NCI-H1930 (cell line): ENCODE results near the gene AK5.

Experiments used
- DNase-seq, 2 experiments: peaks; one replicate each; lab custom pipeline; 2025; lab: John Stamatoyannopoulos, UW

Gene AK5

GRCh38 chr1:77542813-77543420 lies 261.1 kb downstream of the AK5 start:
- DNase-seq: no peak

DNA sequence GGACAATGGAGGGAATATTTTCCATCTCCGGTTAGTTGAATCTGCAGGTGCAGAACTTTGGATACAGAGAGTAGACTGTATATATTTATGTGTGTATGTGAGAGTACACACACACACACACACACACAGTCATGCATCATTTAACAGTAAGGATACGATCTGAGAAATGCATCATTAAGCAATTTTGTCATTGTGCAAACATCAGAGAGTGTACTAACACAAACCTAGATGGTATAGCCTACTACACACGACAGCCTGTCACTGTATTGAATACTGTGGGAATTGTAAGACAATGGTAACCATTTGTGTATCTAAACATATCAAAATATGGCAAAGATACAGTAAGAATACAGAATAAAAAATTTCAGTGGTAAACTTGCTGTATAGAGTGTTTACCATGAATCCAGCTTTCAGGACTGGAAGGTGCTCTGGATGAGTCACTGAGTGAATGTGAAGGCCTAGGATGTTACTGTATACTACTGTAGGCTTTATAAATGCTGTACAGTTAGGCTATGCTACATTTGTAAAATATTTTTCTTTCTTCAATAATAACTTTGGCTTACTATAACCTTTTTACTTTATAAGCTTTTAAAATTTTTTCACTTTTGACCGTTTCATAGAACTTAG lies 262.1 kb downstream of the AK5 start:
- DNase-seq: no peak

- DNase-seq: no peak
Measured at GRCh38 chr1:77544845-77545244, 263.0 kb downstream of the AK5 start.

GRCh38 chr1:77545970-77546369 lies 264.2 kb downstream of the AK5 start:
- no peak for DNase-seq

GRCh38 chr1:77546890-77547289 lies 265.1 kb downstream of the AK5 start:
- DNase-seq: no peak

GRCh38 chr1:77548285-77548684 lies 266.5 kb downstream of the AK5 start:
- no peak for DNase-seq

DNA sequence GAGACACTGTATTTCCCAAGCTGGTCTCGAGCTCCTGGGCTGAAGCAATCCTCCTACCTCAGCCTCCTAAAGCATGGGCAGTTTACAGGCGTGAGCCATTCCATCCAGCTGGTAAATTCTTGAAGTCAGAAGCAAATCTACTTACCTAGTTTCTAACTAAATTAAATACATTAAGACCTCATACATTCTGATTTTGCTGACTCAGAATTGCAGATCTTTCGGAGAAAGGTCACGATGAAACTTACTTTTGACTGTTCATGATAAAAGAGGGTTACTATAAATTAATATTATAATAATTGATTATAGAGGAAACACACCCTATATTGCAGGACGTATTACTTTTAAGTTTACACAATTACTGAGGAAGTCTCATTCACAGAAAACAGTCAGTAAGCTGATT lies 268.3 kb downstream of the AK5 start:
- DNase-seq: no peak

DNA sequence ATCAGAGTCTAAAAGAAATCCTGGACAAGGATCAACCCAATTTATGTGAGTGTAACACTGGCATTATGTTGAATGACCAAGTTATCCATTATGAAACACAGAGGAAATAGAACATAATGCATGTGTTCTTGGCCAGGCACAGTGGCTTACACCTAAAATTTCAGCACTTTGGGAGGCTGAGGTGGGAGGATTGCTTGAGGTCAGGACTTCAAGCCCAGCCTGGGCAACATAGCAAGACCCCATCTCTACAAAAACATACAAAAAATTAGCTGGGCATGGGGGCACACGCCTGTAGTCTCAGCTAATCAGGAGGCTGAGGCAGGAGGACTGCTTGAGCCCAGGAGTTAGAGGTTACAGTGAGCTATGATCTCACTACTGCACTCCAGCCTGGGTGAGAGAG lies 270.8 kb downstream of the AK5 start:
- no peak for DNase-seq

- DNase-seq: no peak
Measured at GRCh38 chr1:77553568-77554291, 271.9 kb downstream of the AK5 start.

GRCh38 chr1:77556045-77556444 lies 274.2 kb downstream of the AK5 start:
- DNase-seq: no peak

DNA sequence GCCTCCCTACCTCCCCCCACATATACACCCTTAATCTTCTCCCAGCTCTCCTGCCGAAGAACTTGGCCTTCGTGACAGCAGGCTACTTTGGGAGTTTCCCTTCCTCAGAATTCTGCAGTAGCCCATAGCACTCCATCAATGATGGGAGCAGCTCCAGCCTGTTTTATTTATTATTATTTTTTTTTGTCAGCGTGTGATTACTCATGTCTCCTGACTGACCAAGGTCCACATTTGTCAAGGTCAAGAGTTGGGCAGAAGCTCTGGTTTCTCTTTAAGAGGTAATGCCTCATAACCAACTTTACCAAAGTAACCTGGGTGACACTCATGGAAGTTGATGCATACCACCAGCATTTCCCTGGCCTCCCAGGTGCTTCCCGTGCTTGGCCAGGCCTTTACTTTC lies 275.2 kb downstream of the AK5 start:
- DNase-seq: no peak

- DNase-seq: no peak
Measured at GRCh38 chr1:77558591-77559164, 276.9 kb downstream of the AK5 start.

DNA sequence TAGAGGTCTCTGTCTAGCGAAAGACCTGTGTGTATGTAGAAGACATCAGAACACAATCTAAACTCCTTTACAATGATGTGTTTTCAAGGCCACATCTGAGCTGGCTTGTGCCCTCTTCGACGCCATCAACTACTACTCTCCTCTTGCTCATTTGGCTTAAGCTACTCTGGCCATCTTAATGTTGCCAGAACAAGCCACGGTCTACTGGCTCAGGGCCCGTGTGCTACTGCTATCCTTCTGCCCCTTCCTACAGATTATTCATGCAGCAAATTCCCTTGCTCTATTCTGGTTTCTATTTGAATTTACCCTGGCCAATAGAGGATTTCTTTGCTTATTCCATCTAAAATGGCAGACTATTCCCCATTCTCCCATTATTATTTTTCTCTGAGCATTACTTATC lies 278.9 kb downstream of the AK5 start:
- DNase-seq: no peak

DNA sequence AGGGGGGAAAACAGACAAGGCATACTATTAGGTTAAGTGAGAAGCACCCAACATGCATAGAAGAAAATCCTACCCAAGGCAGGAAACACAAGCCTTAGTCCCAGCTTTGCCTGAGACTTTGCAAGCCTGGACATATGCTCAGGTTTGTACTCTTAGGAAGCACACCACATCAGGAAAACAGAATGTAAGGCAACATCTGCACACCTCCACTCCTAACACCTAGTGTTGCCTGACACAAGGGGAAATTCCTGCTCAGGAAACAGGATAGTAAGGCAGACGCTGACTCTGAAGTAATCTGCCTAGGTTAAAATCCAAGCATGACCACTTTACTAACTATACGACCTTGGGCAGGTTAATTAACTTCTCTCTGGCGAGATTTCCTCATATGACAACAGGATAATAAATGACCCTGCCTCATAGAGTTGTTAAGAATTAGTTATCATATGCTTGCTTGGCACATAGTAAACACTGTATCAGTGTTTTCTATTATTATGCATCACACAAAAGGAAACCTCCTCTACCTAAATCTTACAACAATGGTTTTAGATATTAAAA lies 280.9 kb downstream of the AK5 start:
- no peak for DNase-seq

DNA sequence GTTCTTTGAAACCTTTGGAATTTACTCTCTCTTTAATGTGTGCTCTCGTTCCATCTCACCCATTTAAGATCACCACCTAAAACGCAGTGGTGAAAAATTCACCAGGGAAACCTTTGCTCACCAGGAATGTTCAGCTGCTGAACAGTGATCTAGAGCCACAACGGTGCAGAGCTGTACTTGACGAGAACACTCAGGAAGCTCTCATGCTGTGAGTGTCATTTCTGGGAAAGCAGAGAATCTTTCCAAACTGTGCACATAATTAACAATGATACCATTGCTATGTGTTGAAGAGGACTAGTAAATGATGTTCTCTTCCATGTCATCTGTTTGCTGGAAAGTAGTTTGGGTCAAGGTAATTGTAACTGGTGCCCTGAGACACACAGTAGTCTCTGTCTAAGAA lies 283.5 kb downstream of the AK5 start:
- no peak for DNase-seq

- DNase-seq: no peak
Measured at GRCh38 chr1:77571642-77572041, 289.8 kb downstream of the AK5 start.

DNA sequence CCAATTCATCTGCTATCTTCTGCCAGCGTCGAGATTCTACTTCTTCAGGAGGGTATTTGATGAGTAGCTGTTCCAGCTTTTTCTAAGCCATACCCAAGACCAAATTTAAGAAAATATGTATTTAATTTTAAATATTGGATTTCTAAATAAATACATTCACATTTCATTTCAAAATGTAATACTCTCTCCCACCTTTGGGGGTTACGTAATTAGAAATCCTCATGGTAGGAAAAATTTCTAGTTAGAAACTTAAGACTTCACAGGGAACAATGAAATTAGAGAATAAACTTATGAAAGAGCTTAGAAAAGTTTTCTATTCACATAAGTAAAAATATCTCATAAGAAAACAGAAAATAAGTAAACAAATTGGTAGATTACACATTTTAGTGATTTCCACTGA lies 297.7 kb downstream of the AK5 start:
- DNase-seq: no peak

DNA sequence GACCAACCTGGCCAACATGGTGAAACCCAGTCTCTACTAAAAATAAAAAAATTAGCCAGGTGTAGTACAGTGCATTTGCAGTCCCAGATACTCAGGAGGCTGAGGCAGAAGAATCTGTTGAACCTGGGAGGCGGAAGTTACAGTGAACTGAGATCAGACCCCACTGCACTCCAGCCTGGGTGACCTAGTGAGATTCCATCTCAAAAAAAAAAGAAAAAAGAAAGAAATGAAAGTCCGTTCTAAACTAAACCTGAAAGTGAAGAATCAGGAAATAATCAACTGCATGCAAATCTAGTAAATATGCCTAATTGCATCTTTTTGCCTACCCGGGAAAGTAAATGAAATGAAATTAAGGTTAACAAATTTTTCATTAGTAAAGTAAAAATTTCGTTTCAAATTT lies 301.1 kb downstream of the AK5 start:
- DNase-seq: no peak

GRCh38 chr1:77583483-77583882 lies 301.7 kb downstream of the AK5 start:
- DNase-seq: no peak

DNA sequence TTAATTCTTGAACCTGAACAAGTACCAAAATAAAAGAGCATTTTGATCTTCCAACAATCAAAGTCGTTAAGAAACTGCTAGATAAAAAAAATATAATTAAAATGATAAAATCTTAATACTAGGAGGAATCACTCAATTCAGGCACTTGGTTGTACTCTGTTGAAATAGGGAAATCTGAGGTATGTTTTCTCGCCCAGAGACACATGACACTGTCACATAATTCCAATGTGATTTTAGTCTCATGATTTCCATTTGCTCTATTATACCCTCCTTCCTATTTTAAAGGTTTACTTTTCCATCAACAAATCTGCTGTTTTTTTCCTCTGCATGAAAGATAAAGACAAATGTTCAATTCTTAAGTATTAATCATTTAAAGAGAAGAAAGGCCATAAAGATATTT lies 303.1 kb downstream of the AK5 start:
- DNase-seq: peak; percentile 28 to 55

DNA sequence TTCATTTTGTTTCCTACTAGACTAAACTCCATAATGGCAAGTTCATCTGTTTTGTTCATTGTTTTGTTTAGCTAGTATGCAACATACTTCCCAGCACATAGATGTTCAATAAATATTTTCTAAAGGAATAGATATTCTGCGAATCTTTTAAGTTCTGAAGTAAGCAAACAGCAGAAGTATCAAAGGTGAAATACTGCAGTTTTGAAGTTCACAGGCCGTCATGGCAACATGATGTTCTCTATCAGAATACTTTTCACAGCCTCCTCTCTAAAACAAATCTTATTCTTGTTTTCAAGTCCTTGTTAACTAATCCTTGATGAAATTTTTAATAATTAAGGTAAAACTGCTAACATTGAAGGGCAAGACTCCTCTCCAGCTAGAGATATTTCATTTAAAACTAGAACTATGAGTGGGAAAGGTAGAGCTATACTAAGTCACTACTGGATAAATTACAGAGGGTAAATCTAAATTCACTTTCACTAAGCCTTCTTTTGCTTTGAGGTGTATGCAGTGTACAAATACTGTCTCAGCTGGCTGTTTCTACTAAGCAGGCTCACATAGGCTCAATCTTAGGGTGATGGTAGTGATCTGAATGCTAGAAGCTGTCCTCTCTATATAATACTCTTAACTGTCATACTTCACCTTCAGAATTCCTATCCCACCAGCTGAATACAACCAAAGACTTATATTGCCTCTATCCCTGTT lies 303.9 kb downstream of the AK5 start:
- no peak for DNase-seq

DNA sequence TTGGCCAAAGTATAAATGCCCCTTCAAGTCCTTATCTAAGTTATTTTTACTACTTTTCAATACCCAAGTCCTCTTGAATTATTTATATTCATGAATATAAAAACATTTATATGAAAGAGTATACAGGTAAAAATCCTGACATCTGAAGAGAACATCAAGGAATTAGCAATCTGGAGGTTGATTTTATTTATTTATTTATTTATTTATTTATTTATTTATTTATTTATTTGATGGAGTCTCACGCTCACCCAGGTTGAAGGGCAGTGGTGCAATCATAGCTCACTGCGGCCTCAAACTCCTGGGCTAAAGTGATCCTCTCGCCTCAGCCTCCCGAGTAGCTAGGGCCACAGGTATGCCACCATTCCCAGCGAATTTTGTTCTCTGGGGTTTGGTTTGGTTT lies 307.4 kb downstream of the AK5 start:
- DNase-seq: no peak
